Frontal cortex (tissue), 4 donors: ENCODE measurements around the gene C21orf91. TPM values are rescaled to one million over a fixed set of nuclear protein-coding genes. Genes with fewer than 3 reads are reported as not detected.
"Not testable (repeated sequence)": the region's sequence is repeated elsewhere in the genome, so short reads cannot be mapped to it uniquely, and the experiment has no call there.

Source experiments
- DNase-seq, 2 donors: peaks; one replicate each; pipeline ENCODE4 v3.0.0; 2012; ENCODE audit warnings: low spot score in 2 of 2
- FAIRE-seq: peaks from 2 replicates; lab custom pipeline; 2012; peaks lifted over from hg19 to GRCh38; lab: Jason Lieb, UNC
- total RNA-seq: library from RNA; depleted of rRNA; stranded (reverse); fragments of >200 nt; gene quantifications from one replicate; pipeline ENCODE4 v1.2.3, GENCODE V29; 2014
- donor health status: control.
- donor health status: control.
- donor health status: control.

Gene C21orf91
- total RNA-seq, 1 donor from 2014 or later = 13.5 TPM

DNA sequence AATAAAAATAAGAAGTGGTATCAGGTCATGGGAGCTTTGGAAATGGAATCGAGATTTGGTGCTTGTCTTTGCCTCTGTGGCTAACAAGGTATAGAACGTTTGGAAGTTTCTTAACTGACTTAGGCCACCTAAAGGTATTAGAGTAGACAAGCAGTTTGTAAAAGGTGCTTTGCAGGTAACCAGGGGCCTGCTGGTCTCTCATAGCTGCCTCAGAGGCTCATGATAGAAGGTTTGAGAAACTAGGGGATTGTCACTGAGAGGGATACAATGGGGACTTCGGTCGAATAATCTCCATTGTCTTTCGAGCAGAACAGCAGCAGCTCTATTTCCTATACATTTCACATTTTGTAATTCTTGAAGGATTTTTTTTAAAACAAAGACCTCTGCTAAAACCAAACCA lies 37.6 kb downstream of the C21orf91 start:
- FAIRE-seq (no peak), DNase-seq (no peak)

DNA sequence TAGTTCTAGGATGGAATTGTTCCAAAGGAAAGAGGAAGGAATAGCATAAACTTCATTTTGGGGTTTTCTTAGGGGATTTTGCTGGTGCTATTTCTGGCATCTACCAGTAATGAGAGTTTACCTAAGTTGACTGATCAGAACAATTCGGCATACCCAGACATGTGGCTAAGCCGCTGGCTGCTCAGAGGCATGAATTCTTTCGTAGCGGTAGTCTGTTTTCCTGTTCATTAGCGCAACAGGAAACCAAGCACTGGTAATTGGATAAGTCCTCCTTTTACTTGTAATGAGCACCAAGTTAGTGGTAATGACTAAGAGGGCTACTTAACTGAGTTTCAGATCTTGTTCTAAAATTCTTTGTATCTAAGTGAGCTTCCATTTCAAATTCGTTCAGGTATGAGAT lies 38.6 kb downstream of the C21orf91 start:
- no peak for FAIRE-seq

GRCh38 chr21:17779980-17780379 lies 39.2 kb downstream of the C21orf91 start:
- DNase-seq = no peak
- FAIRE-seq = no peak

More for the DNA sequence above, 38.6 kb downstream of the C21orf91 start:
- no peak for DNase-seq

DNA sequence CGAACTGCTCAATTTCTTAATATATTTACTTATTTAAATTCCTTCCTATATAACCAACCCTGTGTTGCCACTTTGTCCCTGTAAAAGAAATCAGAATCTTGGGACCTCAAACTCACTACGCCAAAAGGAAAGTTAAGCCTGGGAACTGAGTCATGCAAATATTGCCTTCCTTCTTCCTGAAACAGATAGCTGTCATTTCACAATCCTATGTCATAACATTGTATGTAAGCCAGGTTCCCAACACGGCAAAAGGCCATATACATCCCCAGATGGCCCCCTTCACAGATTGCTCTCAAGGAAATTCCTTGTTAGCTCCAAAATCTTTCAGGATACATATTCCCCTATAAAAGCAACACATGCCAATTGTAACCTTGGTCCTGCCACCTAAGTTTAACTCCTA lies 39.7 kb downstream of the C21orf91 start:
- FAIRE-seq (no peak), DNase-seq (no peak)

DNA sequence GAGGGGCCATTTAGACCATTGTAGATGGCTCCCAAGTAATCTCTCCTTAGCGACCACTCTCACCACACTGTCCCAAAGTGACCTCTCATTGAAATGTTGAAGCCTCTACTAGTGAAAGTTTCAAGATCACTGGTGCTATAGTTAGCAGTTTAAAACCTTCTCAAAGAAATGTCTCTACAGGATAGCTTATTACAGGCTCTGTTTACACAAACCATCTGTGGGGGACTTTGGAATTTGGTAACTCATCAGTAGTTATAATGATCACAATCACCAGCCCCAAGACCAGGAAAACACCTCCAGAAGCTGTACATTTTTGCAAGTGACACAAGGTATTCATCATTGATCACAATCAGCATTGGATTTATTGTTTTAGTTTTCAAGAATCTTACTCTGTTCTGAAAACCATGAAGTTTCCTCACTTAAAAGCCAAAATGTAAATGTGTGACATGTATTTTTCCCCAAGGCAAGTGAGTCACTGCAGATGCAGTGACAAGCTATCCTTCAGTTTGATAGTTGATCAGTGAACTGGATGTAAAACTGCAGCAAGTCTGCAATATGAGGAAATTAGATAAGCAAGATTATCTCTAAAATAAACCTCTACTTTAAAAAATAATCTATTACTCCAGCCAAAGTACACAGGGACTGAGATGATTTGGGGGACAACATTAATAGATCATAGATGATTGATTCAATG lies 41.9 kb downstream of the C21orf91 start:
- DNase-seq = no peak
- no peak for FAIRE-seq

- FAIRE-seq (no peak), DNase-seq (no peak)
Observed at GRCh38 chr21:17775431-17776126, 43.6 kb downstream of the C21orf91 start.

DNA sequence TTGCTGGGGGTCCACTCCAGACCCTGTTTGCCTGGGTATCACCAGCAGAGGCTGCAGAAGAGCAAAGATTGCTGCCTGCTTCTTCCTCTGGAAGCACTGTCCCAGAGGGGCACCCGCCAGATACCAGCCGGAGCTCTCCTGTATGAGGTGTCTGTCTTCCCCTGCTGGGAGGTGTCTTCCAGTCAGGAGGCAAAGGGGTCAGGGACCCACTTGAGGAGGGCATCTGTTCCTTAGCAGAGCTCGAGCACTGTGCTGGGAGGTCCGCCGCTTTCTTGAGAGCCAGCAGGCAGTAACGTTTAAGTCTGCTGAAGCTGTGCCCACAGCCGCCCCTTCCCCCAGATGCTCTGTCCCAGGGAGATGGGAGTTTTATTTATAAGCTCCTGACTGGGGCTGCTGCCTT lies 44.1 kb downstream of the C21orf91 start:
- not testable (repeated sequence) for DNase-seq, FAIRE-seq

- FAIRE-seq (no peak), DNase-seq (no peak)
Observed at GRCh38 chr21:17769447-17769845, 49.7 kb downstream of the C21orf91 start.

GRCh38 chr21:17768840-17769446 lies 50.2 kb downstream of the C21orf91 start:
- DNase-seq (no peak), FAIRE-seq (no peak)

DNA sequence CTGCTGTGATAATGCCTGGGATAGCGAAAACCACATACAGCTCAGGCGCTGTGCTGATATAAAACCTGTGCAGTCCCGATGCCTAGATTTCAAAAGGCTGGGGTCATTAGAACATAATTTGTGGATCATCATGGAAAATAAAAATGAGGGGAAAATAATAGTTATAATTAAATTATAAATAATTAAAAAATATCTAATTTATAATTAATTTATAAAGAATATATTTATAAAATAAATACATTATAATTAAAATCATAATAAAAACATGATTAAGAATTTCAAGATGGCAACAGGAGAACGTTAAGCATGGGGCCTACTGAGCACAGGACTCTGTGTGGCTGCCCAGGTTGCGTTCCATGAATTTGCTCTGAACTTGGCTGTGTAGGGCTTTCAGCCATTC lies 53.9 kb downstream of the C21orf91 start:
- no peak for DNase-seq
- peak; percentile 71 for FAIRE-seq

- DNase-seq (no peak), FAIRE-seq (no peak)
Observed at GRCh38 chr21:17763288-17764037, 55.7 kb downstream of the C21orf91 start.

- DNase-seq = no peak
Observed at GRCh38 chr21:17759511-17760178, 59.5 kb downstream of the C21orf91 start.

GRCh38 chr21:17758683-17759082 lies 60.5 kb downstream of the C21orf91 start:
- DNase-seq = no peak
- no peak for FAIRE-seq

More at GRCh38 chr21:17759511-17760178, 59.5 kb downstream of the C21orf91 start:
- FAIRE-seq = no peak

DNA sequence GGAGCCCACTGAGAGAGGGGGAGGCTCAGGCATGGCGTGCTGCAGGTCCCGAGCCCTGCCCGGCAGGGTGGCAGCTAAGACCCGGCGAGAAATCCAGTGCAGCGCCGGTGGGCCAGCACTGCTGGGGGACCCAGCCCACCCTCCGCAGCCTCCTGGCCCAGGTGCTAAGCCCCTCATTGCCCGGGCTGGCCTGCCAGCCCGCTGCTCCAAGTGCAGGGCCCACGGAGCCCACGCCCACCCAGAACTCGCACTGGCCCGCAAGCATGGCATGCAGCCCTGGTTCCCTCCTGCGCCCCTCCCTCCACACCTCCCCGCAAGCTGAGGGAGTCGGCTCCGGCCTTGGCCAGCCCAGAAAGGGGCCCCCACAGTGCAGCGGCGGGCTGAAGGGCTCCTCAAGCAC lies 61.5 kb downstream of the C21orf91 start:
- no peak for FAIRE-seq
- no peak for DNase-seq

GRCh38 chr21:17753736-17754135 lies 65.4 kb downstream of the C21orf91 start:
- FAIRE-seq (no peak), DNase-seq (no peak)

GRCh38 chr21:17752171-17752570 lies 67.0 kb downstream of the C21orf91 start:
- FAIRE-seq (no peak), DNase-seq (no peak)

- no peak for DNase-seq
- FAIRE-seq = no peak
Observed at GRCh38 chr21:17746920-17747319, 72.2 kb downstream of the C21orf91 start.

- DNase-seq = no peak
- FAIRE-seq = no peak
Observed at GRCh38 chr21:17745086-17745485, 74.1 kb downstream of the C21orf91 start.

GRCh38 chr21:17742940-17743592 lies 76.1 kb downstream of the C21orf91 start:
- FAIRE-seq = no peak
- DNase-seq = no peak
